ENCODE data around the gene HCN3. TPM values are rescaled to one million over a fixed set of nuclear protein-coding genes. Genes with fewer than 3 reads are reported as not detected.
"Not testable (repeated sequence)": the region's sequence is repeated elsewhere in the genome, so short reads cannot be mapped to it uniquely, and the experiment has no call there.

The HCN3 gene
- total RNA-seq, 1 experiment from 2014 or later = 5.9 TPM

GRCh38 chr1:155241069-155241679 is 36.1 kb upstream of the HCN3 start:
- Histone ChIP-seq H3K9me3 (ENCODE audit: low read length) (no peaks in the 10 kb centered on the region), H3K4me3 (ENCODE audit: low read length) (peak overlapping the region; percentile 73), H3K4me1 (ENCODE audit: low read length) (peaks cover 41% of the 10 kb centered on the region), H3K4me2 (ENCODE audit: low read depth, low read length, poor library complexity, severe bottlenecking) (peak overlapping the region; percentile 67), H3K27me3 (ENCODE audit: low read length) (no peaks in the 10 kb centered on the region), H3K9me2 (replicated peaks; ENCODE audit: insufficient read depth, low read length) (no peaks in the 10 kb centered on the region), H3K79me2 (ENCODE audit: low read length) (peaks cover 16% of the 10 kb centered on the region), H3K36me3 (ENCODE audit: insufficient read depth, low read length) (no peaks in the 10 kb centered on the region), H2AFZ (ENCODE audit: low read length) (0 out of 2 replicates have a peak overlapping the region, but pooled peaks have one; percentile 17), H4K20me1 (ENCODE audit: insufficient read depth, low read depth, low read length) (no peaks in the 10 kb centered on the region), H3K27ac (ENCODE audit: low read length) (peak overlapping the region; percentile 40; the same call in 1 of the 2 replicates), H3K9ac (ENCODE audit: low read length) (peak overlapping the region; percentile 64)
- peak; percentile 91 for DNase-seq

GRCh38 chr1:155241841-155242264 is 35.4 kb upstream of the HCN3 start:
- Histone ChIP-seq H4K20me1 (ENCODE audit: insufficient read depth, low read depth, low read length) (no peaks in the 10 kb centered on the region), H3K9me3 (ENCODE audit: low read length) (no peaks in the 10 kb centered on the region), H3K9me2 (replicated peaks; ENCODE audit: insufficient read depth, low read length) (no peaks in the 10 kb centered on the region), H3K27ac (ENCODE audit: low read length) (peak overlapping the region; percentile 40; the same call in 1 of the 2 replicates), H2AFZ (ENCODE audit: low read length) (no peak overlapping the region), H3K27me3 (ENCODE audit: low read length) (no peaks in the 10 kb centered on the region), H3K4me1 (ENCODE audit: low read length) (peaks cover 41% of the 10 kb centered on the region), H3K79me2 (ENCODE audit: low read length) (peaks cover 16% of the 10 kb centered on the region), H3K9ac (ENCODE audit: low read length) (peak overlapping the region; percentile 64; the same call in 1 of the 2 replicates), H3K4me2 (ENCODE audit: low read depth, low read length, poor library complexity, severe bottlenecking) (peak overlapping the region; percentile 67), H3K4me3 (ENCODE audit: low read length) (peak overlapping the region; percentile 73; the same call in 1 of the 2 replicates), H3K36me3 (ENCODE audit: insufficient read depth, low read length) (no peaks in the 10 kb centered on the region)
- DNase-seq = no peak

- peak overlapping the region; percentile 68 for H3K4me3 ChIP-seq (ENCODE audit: low read length)
- DNase-seq = no peak
- no peak overlapping the region for H2AFZ ChIP-seq (ENCODE audit: low read length)
Observed at GRCh38 chr1:155242805-155243358, 34.4 kb upstream of the HCN3 start.

GRCh38 chr1:155244368-155245162 is 32.7 kb upstream of the HCN3 start:
- Histone ChIP-seq H4K20me1 (ENCODE audit: insufficient read depth, low read depth, low read length) (no peaks in the 10 kb centered on the region), H3K4me2 (ENCODE audit: low read depth, low read length, poor library complexity, severe bottlenecking) (peak overlapping the region; percentile 78), H3K4me1 (ENCODE audit: low read length) (peaks cover 41% of the 10 kb centered on the region), H3K9me3 (ENCODE audit: low read length) (no peaks in the 10 kb centered on the region), H3K9ac (ENCODE audit: low read length) (peak overlapping the region; percentile 79), H3K9me2 (replicated peaks; ENCODE audit: insufficient read depth, low read length) (no peaks in the 10 kb centered on the region), H2AFZ (ENCODE audit: low read length) (0 out of 2 replicates have a peak overlapping the region, but pooled peaks have one; percentile 49), H3K27me3 (ENCODE audit: low read length) (no peaks in the 10 kb centered on the region), H3K27ac (ENCODE audit: low read length) (peak overlapping the region; percentile 77), H3K79me2 (ENCODE audit: low read length) (peaks cover 16% of the 10 kb centered on the region), H3K36me3 (ENCODE audit: insufficient read depth, low read length) (no peaks in the 10 kb centered on the region), H3K4me3 (ENCODE audit: low read length) (peak overlapping the region; percentile 69)
- peak; percentile 100 for DNase-seq

More at GRCh38 chr1:155242805-155243358, 34.4 kb upstream of the HCN3 start:
- no peaks in the 10 kb centered on the region for H3K9me3 ChIP-seq (ENCODE audit: low read length)
- peak overlapping the region; percentile 78 for H3K9ac ChIP-seq (ENCODE audit: low read length)
- H3K4me1 ChIP-seq (ENCODE audit: low read length) = peaks cover 41% of the 10 kb centered on the region
- H3K9me2 ChIP-seq (replicated peaks; ENCODE audit: insufficient read depth, low read length) = no peaks in the 10 kb centered on the region
- peak overlapping the region; percentile 77 for H3K27ac ChIP-seq (ENCODE audit: low read length)
- H4K20me1 ChIP-seq (ENCODE audit: insufficient read depth, low read depth, low read length) = no peaks in the 10 kb centered on the region
- no peaks in the 10 kb centered on the region for H3K27me3 ChIP-seq (ENCODE audit: low read length)
- H3K36me3 ChIP-seq (ENCODE audit: insufficient read depth, low read length) = no peaks in the 10 kb centered on the region
- peaks cover 16% of the 10 kb centered on the region for H3K79me2 ChIP-seq (ENCODE audit: low read length)
- H3K4me2 ChIP-seq (ENCODE audit: low read depth, low read length, poor library complexity, severe bottlenecking) = peak overlapping the region; percentile 78

GRCh38 chr1:155245163-155245524 is 32.1 kb upstream of the HCN3 start:
- H2AFZ ChIP-seq (ENCODE audit: low read length) = 0 out of 2 replicates have a peak overlapping the region, but pooled peaks have one; percentile 49

GRCh38 chr1:155246796-155247195 is 30.5 kb upstream of the HCN3 start:
- H3K9me3 ChIP-seq (ENCODE audit: low read length); H3K27ac ChIP-seq (ENCODE audit: low read length); H3K4me2 ChIP-seq (ENCODE audit: low read depth, low read length, poor library complexity, severe bottlenecking); H2AFZ ChIP-seq (ENCODE audit: low read length); H3K4me3 ChIP-seq (ENCODE audit: low read length); H4K20me1 ChIP-seq (ENCODE audit: insufficient read depth, low read depth, low read length); H3K27me3 ChIP-seq (ENCODE audit: low read length); H3K36me3 ChIP-seq (ENCODE audit: insufficient read depth, low read length); H3K9ac ChIP-seq (ENCODE audit: low read length); DNase-seq; H3K9me2 ChIP-seq (replicated peaks; ENCODE audit: insufficient read depth, low read length): not testable (repeated sequence)
- peaks cover 50% of the 10 kb centered on the region for H3K4me1 ChIP-seq (ENCODE audit: low read length)
- peaks cover 19% of the 10 kb centered on the region for H3K79me2 ChIP-seq (ENCODE audit: low read length)

More at GRCh38 chr1:155245163-155245524, 32.1 kb upstream of the HCN3 start:
- Histone ChIP-seq H4K20me1 (ENCODE audit: insufficient read depth, low read depth, low read length) (no peaks in the 10 kb centered on the region), H3K9me3 (ENCODE audit: low read length) (no peaks in the 10 kb centered on the region), H3K4me1 (ENCODE audit: low read length) (peaks cover 45% of the 10 kb centered on the region), H3K9ac (ENCODE audit: low read length) (peak overlapping the region; percentile 79), H3K27me3 (ENCODE audit: low read length) (no peaks in the 10 kb centered on the region), H3K4me2 (ENCODE audit: low read depth, low read length, poor library complexity, severe bottlenecking) (peak overlapping the region; percentile 78), H3K79me2 (ENCODE audit: low read length) (peaks cover 19% of the 10 kb centered on the region), H3K27ac (ENCODE audit: low read length) (peak overlapping the region; percentile 76), H3K36me3 (ENCODE audit: insufficient read depth, low read length) (no peaks in the 10 kb centered on the region), H3K4me3 (ENCODE audit: low read length) (peak overlapping the region; percentile 69), H3K9me2 (replicated peaks; ENCODE audit: insufficient read depth, low read length) (no peaks in the 10 kb centered on the region)
- no peak for DNase-seq

- no peak overlapping the region for H3K27ac ChIP-seq (ENCODE audit: low read length)
- H3K4me1 ChIP-seq (ENCODE audit: low read length) = peaks cover 42% of the 10 kb centered on the region
- H3K9me2 ChIP-seq (replicated peaks; ENCODE audit: insufficient read depth, low read length) = no peaks in the 10 kb centered on the region
- no peak for DNase-seq
- no peaks in the 10 kb centered on the region for H3K36me3 ChIP-seq (ENCODE audit: insufficient read depth, low read length)
- H3K9ac ChIP-seq (ENCODE audit: low read length) = no peak overlapping the region
- no peak overlapping the region for H3K4me3 ChIP-seq (ENCODE audit: low read length)
- no peaks in the 10 kb centered on the region for H3K9me3 ChIP-seq (ENCODE audit: low read length)
- no peaks in the 10 kb centered on the region for H3K27me3 ChIP-seq (ENCODE audit: low read length)
- H3K4me2 ChIP-seq (ENCODE audit: low read depth, low read length, poor library complexity, severe bottlenecking) = no peak overlapping the region
- H2AFZ ChIP-seq (ENCODE audit: low read length) = no peak overlapping the region
- peaks cover 15% of the 10 kb centered on the region for H3K79me2 ChIP-seq (ENCODE audit: low read length)
- no peaks in the 10 kb centered on the region for H4K20me1 ChIP-seq (ENCODE audit: insufficient read depth, low read depth, low read length)
Observed at GRCh38 chr1:155247667-155248553, 29.4 kb upstream of the HCN3 start.
